Measurements from ENCODE around the gene DST. TPM values are rescaled to one million over a fixed set of nuclear protein-coding genes. Genes with fewer than 3 reads are reported as not detected.

DST gene
- polyA plus RNA-seq, 1 experiment, result 80.6 TPM

DNA sequence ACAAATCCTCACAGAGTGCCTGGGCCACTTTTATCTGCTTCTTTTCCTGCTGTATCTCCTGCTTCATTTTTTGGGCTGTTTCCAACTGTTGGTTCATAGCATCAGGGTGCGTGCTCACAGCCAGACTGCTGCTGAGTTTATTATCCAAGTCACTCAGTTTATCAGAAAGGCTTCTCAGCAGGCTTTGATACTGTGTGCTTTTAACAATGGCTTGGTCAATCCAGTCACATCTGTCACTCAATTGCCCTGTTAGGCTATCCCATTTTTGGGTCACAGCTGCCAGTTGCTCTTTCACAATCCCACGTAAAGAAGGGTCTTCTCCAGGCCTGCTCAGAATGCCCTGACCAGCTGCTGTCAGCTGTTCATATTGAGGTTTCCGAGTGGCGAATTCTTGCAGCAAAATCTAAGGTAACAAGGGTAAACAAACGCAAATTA, 87.2 kb downstream of the DST start:
- POLR2A ChIA-PET, result no interaction called here
- CTCF ChIA-PET, result interaction anchor here (1.4 kb wide), 1 partner anchor 13 kb away, joined by 4 read pairs; no protein-coding TSS in a partner anchor
- peaks cover 3% of the 10 kb centered on the region for H3K36me3 ChIP-seq (ENCODE audit: control insufficient read depth, insufficient read depth, low read length)
- no peak for DNase-seq (ENCODE audit: low read depth)
- no peaks in the 10 kb centered on the region for H3K27me3 ChIP-seq (ENCODE audit: control insufficient read depth, insufficient read depth, low read length)
- TF ChIP-seq, protein P1, sequence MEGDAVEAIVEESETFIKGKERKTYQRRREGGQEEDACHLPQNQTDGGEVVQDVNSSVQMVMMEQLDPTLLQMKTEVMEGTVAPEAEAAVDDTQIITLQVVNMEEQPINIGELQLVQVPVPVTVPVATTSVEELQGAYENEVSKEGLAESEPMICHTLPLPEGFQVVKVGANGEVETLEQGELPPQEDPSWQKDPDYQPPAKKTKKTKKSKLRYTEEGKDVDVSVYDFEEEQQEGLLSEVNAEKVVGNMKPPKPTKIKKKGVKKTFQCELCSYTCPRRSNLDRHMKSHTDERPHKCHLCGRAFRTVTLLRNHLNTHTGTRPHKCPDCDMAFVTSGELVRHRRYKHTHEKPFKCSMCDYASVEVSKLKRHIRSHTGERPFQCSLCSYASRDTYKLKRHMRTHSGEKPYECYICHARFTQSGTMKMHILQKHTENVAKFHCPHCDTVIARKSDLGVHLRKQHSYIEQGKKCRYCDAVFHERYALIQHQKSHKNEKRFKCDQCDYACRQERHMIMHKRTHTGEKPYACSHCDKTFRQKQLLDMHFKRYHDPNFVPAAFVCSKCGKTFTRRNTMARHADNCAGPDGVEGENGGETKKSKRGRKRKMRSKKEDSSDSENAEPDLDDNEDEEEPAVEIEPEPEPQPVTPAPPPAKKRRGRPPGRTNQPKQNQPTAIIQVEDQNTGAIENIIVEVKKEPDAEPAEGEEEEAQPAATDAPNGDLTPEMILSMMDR (IDR thresholded peaks at IDR 0.05; ENCODE audit: insufficient read depth, low read depth, low read length), result no peak
- H3K4me3 ChIP-seq (ENCODE audit: low read depth, low read length), result no peak overlapping the region

DNA sequence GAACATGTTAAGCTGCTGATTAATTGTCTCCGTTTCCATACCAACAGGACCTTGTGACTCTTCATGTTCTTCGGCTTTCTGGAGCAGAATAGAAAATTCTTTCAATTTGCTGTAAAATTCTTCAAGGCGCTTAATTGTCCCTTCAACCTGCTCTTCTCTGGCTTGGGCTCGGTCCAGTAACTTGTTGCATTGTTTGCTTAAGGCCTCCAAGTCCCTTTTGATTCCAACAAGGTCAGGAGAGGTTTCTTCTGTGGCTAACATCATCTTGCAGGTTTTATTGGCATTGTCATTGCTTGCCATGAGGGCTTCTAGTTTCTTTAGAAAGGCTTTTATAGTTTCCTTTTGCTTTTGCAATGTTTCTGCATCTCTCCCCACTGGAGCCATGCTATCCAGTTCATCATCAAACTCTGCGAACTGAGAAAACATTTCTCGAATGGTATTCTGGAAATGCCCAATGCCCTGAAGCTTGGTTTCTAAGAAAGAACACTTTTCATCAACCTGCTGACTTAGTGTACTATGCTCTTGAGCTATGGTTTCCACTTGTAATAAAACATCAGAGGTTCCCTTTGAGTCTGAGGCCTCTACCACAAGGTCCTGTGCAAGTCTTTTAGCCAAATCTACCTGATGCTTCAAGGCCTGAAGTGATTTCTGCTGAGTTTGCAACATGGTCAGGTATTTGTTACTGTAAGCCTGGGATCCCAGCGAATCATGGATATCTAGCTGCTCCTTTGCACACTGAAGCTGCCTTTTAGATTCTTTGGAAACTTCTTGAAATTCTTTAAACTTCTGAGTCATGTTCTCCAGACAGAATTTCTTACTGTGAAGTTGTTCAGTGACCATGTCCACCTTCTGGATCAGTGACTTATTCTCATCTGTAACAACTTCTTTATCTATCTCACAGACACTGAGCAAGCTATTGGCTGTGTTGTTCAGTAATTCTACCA, 90.2 kb downstream of the DST start:
- ChIA-PET CTCF (interaction anchor here (0.6 to 1.9 kb wide), 6 partner anchors 8 to 196 kb away, joined by 3 to 11 read pairs (median 4); no protein-coding TSS in a partner anchor), POLR2A (no interaction called here)
- TF ChIP-seq, protein P1 (IDR thresholded peaks at IDR 0.05; ENCODE audit: insufficient read depth, low read depth, low read length), result no peak
- peaks cover 3% of the 10 kb centered on the region for H3K36me3 ChIP-seq (ENCODE audit: control insufficient read depth, insufficient read depth, low read length)
- no peak for DNase-seq (ENCODE audit: low read depth)
- no peak overlapping the region for H3K4me3 ChIP-seq (ENCODE audit: low read depth, low read length)
- H3K27me3 ChIP-seq (ENCODE audit: control insufficient read depth, insufficient read depth, low read length), result no peaks in the 10 kb centered on the region

GRCh38 chr6:56551409-56552120, 91.1 kb downstream of the DST start:
- TF ChIP-seq, protein P1 (IDR thresholded peaks at IDR 0.05; ENCODE audit: insufficient read depth, low read depth, low read length), result no peak
- peaks cover 3% of the 10 kb centered on the region for H3K36me3 ChIP-seq (ENCODE audit: control insufficient read depth, insufficient read depth, low read length)
- CTCF ChIA-PET, result interaction anchor here (0.6 to 1.8 kb wide), 4 partner anchors 14 to 86 kb away, joined by 3 to 7 read pairs (median 4); no protein-coding TSS in a partner anchor
- DNase-seq (ENCODE audit: low read depth), result no peak
- POLR2A ChIA-PET, result no interaction called here
- no peaks in the 10 kb centered on the region for H3K27me3 ChIP-seq (ENCODE audit: control insufficient read depth, insufficient read depth, low read length)
- H3K4me3 ChIP-seq (ENCODE audit: low read depth, low read length), result no peak overlapping the region

DNA sequence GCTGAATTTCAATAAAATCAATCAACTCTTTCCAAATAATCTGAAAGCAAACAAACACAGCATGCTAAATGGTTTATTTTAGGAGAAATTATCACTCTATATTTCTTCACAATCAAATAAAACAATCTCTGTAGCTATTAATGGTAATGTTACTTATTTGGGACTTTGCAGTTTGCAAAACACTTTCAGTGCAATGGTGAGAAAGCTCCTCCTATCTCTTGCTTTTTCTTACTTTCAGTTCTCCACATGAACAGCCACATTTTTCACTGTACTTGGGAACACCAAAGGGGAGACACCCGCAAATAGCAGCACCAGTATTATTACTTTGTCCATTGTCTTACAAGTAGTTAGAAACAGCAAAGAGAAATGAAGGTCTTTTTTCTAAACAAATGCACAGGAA, 92.4 kb downstream of the DST start:
- TF ChIP-seq, protein P1 (IDR thresholded peaks at IDR 0.05; ENCODE audit: insufficient read depth, low read depth, low read length), result no peak
- ChIA-PET CTCF (interaction anchor here (1.0 to 1.8 kb wide), 3 partner anchors 25 to 39 kb away, joined by 3 to 7 read pairs (median 4); no protein-coding TSS in a partner anchor), POLR2A (no interaction called here)
- Histone ChIP-seq H3K36me3 (ENCODE audit: control insufficient read depth, insufficient read depth, low read length) (0 out of 2 replicates have a peak, but pooled peaks cover 1% of the 10 kb centered on the region), H3K4me3 (ENCODE audit: low read depth, low read length) (no peak overlapping the region), H3K27me3 (ENCODE audit: control insufficient read depth, insufficient read depth, low read length) (no peaks in the 10 kb centered on the region)
- DNase-seq (ENCODE audit: low read depth), result no peak

DNA sequence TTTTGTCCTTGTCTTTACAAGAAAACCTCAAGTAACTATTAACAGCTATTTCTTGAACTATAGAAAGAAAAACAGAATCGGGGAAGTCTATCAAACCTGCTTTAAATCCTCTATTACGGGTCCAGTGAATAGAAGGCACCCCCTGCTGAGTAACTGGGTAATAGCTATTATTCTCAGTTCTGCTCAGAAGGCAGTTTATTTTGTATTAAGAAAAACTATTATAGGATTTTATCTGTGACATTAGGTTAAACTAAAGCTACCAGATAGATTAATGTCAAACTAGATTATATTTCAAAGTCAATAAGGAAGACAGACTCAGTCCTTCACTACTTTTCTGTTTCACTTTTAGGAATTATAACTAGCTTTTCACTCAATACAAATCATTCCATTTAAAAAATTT, 93.7 kb downstream of the DST start:
- 0 out of 2 replicates have a peak, but pooled peaks cover 1% of the 10 kb centered on the region for H3K36me3 ChIP-seq (ENCODE audit: control insufficient read depth, insufficient read depth, low read length)
- POLR2A ChIA-PET, result no interaction called here
- H3K27me3 ChIP-seq (ENCODE audit: control insufficient read depth, insufficient read depth, low read length), result no peaks in the 10 kb centered on the region
- no peak for DNase-seq (ENCODE audit: low read depth)
- H3K4me3 ChIP-seq (ENCODE audit: low read depth, low read length), result no peak overlapping the region
- TF ChIP-seq, protein P1 (IDR thresholded peaks at IDR 0.05; ENCODE audit: insufficient read depth, low read depth, low read length), result peak; percentile 32
- CTCF ChIA-PET, result interaction anchor here (0.8 to 1.6 kb wide), 10 partner anchors 9 to 235 kb away, joined by 3 to 6 read pairs (median 4); no protein-coding TSS in a partner anchor
